Naive thymus-derived CD4-positive, alpha-beta T cell (primary cell): Measurements from ENCODE around the gene ADNP2. TPM values are rescaled to one million over a fixed set of nuclear protein-coding genes. Genes with fewer than 3 reads are reported as not detected.

Experiments
- ATAC-seq: fragments of 150-1000 bp; cut with Tn5 transposase; 2 replicates; pipeline ENCODE4 v1.10.0; 2021; ENCODE audit warnings: mild to moderate bottlenecking, moderate library complexity
- CTCF ChIA-PET: fragments of 350-600 bp; sonication (Branson Sonifier 250); formaldehyde crosslinking; loops from one replicate; lab custom pipeline; 2021; ENCODE audit warnings: antibody characterized with exemption; lab: Charles Lee
- POLR2A ChIA-PET: fragments of 350-600 bp; sonication (Branson Sonifier 250); formaldehyde crosslinking; loops from one replicate; lab custom pipeline; 2021; ENCODE audit warnings: antibody characterized with exemption, inconsistent platforms; lab: Charles Lee
- DNase-seq, 9 donors: peaks; one replicate each; pipeline versions ENCODE4 v3.0.0 to v3.0.0-alpha.2; 2020 to 2022; ENCODE audit warnings: mixed read lengths in 1 of 9
- H3K27ac ChIP-seq: one replicate; pipeline ENCODE4 v1.7.0; 2013; ENCODE audit warnings: mild to moderate bottlenecking, low read depth, low read length, moderate library complexity
- H3K27me3 ChIP-seq, 2 donors: one replicate each; pipeline ENCODE4 v1.7.0; 2013; ENCODE audit warnings: low read length in 2 of 2, mild to moderate bottlenecking in 2 of 2, moderate library complexity in 2 of 2; ENCODE audit not compliant: control insufficient read depth in 2 of 2, insufficient read depth in 2 of 2
- H3K36me3 ChIP-seq, 3 experiments: 1 replicate in 2 of 3; 2 replicates in 1 of 3; pipeline ENCODE4 v1.7.0; 2013; ENCODE audit warnings: low read length in 3 of 3, mild to moderate bottlenecking in 3 of 3, moderate library complexity in 1 of 3; ENCODE audit not compliant: insufficient read depth in 3 of 3, control insufficient read depth in 2 of 3
- H3K4me1 ChIP-seq, 2 donors: one replicate each; pipeline ENCODE4 v1.7.0; 2013; ENCODE audit warnings: low read length in 2 of 2, mild to moderate bottlenecking in 2 of 2, moderate library complexity in 1 of 2; ENCODE audit not compliant: control insufficient read depth in 2 of 2, insufficient read depth in 2 of 2
- H3K4me3 ChIP-seq: 2 replicates; pipeline ENCODE4 v1.7.0; 2013; ENCODE audit warnings: mild to moderate bottlenecking, low read length
- H3K9me3 ChIP-seq, 3 experiments: 1 replicate in 2 of 3; 2 replicates in 1 of 3; pipeline ENCODE4 v1.7.0; 2013; ENCODE audit warnings: low read length in 3 of 3; ENCODE audit not compliant: control insufficient read depth in 2 of 3
- H3K27ac Mint-ChIP-seq, 9 donors: one replicate each; pipeline ENCODE4 v1.8.0; 2020 to 2022; ENCODE audit warnings: mixed read lengths in 9 of 9, mild to moderate bottlenecking in 8 of 9, moderate library complexity in 5 of 9, inconsistent platforms in 2 of 9
- H3K27me3 Mint-ChIP-seq, 5 donors: one replicate each; pipeline ENCODE4 v1.8.0; 2021 to 2022; ENCODE audit warnings: mixed read lengths in 5 of 5, mild to moderate bottlenecking in 1 of 5
- H3K36me3 Mint-ChIP-seq, 5 donors: one replicate each; pipeline ENCODE4 v1.8.0; 2020 to 2022; ENCODE audit warnings: mixed read lengths in 5 of 5, mild to moderate bottlenecking in 3 of 5, inconsistent platforms in 1 of 5
- H3K4me1 Mint-ChIP-seq, 7 donors: one replicate each; pipeline ENCODE4 v1.8.0; 2020 to 2022; ENCODE audit warnings: mixed read lengths in 7 of 7, mild to moderate bottlenecking in 3 of 7, inconsistent platforms in 1 of 7
- H3K4me3 Mint-ChIP-seq, 10 donors: one replicate each; pipeline ENCODE4 v1.8.0; 2020 to 2022; ENCODE audit warnings: mild to moderate bottlenecking in 10 of 10, mixed read lengths in 10 of 10, moderate library complexity in 6 of 10, inconsistent platforms in 2 of 10
- H3K9me3 Mint-ChIP-seq, 11 donors: one replicate each; pipeline ENCODE4 v1.8.0; 2020 to 2022; ENCODE audit warnings: mixed read lengths in 11 of 11, mild to moderate bottlenecking in 4 of 11, inconsistent platforms in 1 of 11, moderate library complexity in 1 of 11
- intact Hi-C, 2 donors: fragments of 100-400 bp; cut with micrococcal nuclease; formaldehyde crosslinking; loops; one replicate each; pipeline ENCODE4 v1.15.1; 2023
- polyA plus RNA-seq, 2 donors: library from polyadenylated mRNA; unstranded; fragments of 300-500 nt; fragmentation: Illumina TruSeq; gene quantifications; one replicate each; pipeline ENCODE4 v1.2.3, GENCODE V29; 2021
- total RNA-seq, 6 experiments: library from RNA in 5 of 6; stranded (reverse) in 5 of 6; gene quantifications; 1 replicate in 5 of 6; 2 replicates in 1 of 6; pipeline ENCODE4 v1.2.3 and lab custom pipeline; 2021 to 2026

ADNP2 gene
- total and polyA plus RNA-seq, 7 experiments from 2014 or later = 10.3 to 41.4 (median 22.1) TPM

- Histone ChIP-seq H3K27me3 (no peaks in the 10 kb centered on the region), H3K9me3 (no peaks in the 10 kb centered on the region), H3K4me1 (peaks cover 7 to 38% of the 10 kb centered on the region in 2 donors), H3K36me3 (no peaks in the 10 kb centered on the region), H3K4me3 (no peak overlapping the region), H3K27ac (no peak overlapping the region)
- CTCF ChIA-PET = no interaction called here
- Mint-ChIP-seq H3K27ac (peak overlapping the region in 6 of 9 donors; percentile 28 to 85 (median 56)), H3K36me3 (no peaks in the 10 kb centered on the region), H3K27me3 (peaks cover 13 to 53% (median 23%) of the 10 kb centered on the region in 5 donors), H3K4me1 (peaks cover 6 to 23% (median 12%) of the 10 kb centered on the region in 7 donors), H3K4me3 (peak overlapping the region in 5 of 10 donors; percentile 8 to 63 (median 25)), H3K9me3 (peaks cover 0 to 3% (median 0%) of the 10 kb centered on the region in 11 donors)
- intact Hi-C loops = no loop called here
- DNase-seq (peak in 5 of 9 donors; percentile 25 to 41 (median 32)), ATAC-seq (peak; percentile 85)
- POLR2A ChIA-PET = interaction anchor here (0.6 kb wide), 1 partner anchor 33 kb away, joined by 3 read pairs; no protein-coding TSS in a partner anchor
Observed at GRCh38 chr18:80175451-80176204, 66.6 kb downstream of the ADNP2 start.

GRCh38 chr18:80176334-80177073, 67.4 kb downstream of the ADNP2 start:
- ChIA-PET CTCF (no interaction called here), POLR2A (no interaction called here)
- Histone ChIP-seq H3K36me3 (no peaks in the 10 kb centered on the region), H3K4me1 (peaks cover 7 to 35% of the 10 kb centered on the region in 2 donors), H3K27ac (no peak overlapping the region), H3K9me3 (no peaks in the 10 kb centered on the region), H3K27me3 (no peaks in the 10 kb centered on the region), H3K4me3 (no peak overlapping the region)
- no peak for ATAC-seq
- Mint-ChIP-seq H3K4me3 (no peak overlapping the region), H3K4me1 (peaks cover 2 to 23% (median 10%) of the 10 kb centered on the region in 7 donors), H3K36me3 (no peaks in the 10 kb centered on the region), H3K9me3 (peaks cover 0 to 3% (median 0%) of the 10 kb centered on the region in 11 donors), H3K27me3 (peaks cover 10 to 45% (median 23%) of the 10 kb centered on the region in 5 donors), H3K27ac (peak overlapping the region in 2 of 9 donors; percentile 0 to 58)
- intact Hi-C loops = no loop called here
- no peak for DNase-seq

- intact Hi-C loops = no loop called here
- Mint-ChIP-seq H3K27me3 (peaks cover 7 to 38% (median 23%) of the 10 kb centered on the region in 5 donors), H3K4me1 (peaks cover 0 to 23% (median 8%) of the 10 kb centered on the region in 7 donors), H3K36me3 (no peaks in the 10 kb centered on the region), H3K4me3 (no peak overlapping the region), H3K9me3 (peaks cover 0 to 3% (median 0%) of the 10 kb centered on the region in 11 donors), H3K27ac (no peak overlapping the region)
- Histone ChIP-seq H3K4me1 (peaks cover 7 to 34% of the 10 kb centered on the region in 2 donors), H3K4me3 (no peak overlapping the region), H3K36me3 (no peaks in the 10 kb centered on the region), H3K9me3 (no peaks in the 10 kb centered on the region), H3K27me3 (no peaks in the 10 kb centered on the region), H3K27ac (no peak overlapping the region)
- POLR2A ChIA-PET = no interaction called here
- CTCF ChIA-PET = no interaction called here
- DNase-seq = no peak
- no peak for ATAC-seq
Observed at GRCh38 chr18:80177128-80177527, 68.1 kb downstream of the ADNP2 start.

- CTCF ChIA-PET = no interaction called here
- no peak overlapping the region for H3K27ac Mint-ChIP-seq
Observed at GRCh38 chr18:80178935-80179818, 70.1 kb downstream of the ADNP2 start.

GRCh38 chr18:80179857-80180558, 70.9 kb downstream of the ADNP2 start:
- Mint-ChIP-seq H3K4me1 (peaks cover 0 to 19% (median 8%) of the 10 kb centered on the region in 7 donors), H3K27ac (no peak overlapping the region), H3K36me3 (no peaks in the 10 kb centered on the region), H3K4me3 (no peak overlapping the region), H3K9me3 (peaks cover 0 to 3% (median 0%) of the 10 kb centered on the region in 11 donors), H3K27me3 (peaks cover 6 to 25% (median 19%) of the 10 kb centered on the region in 5 donors)
- intact Hi-C loops = no loop called here
- Histone ChIP-seq H3K36me3 (no peaks in the 10 kb centered on the region), H3K27me3 (no peaks in the 10 kb centered on the region), H3K27ac (no peak overlapping the region), H3K9me3 (no peaks in the 10 kb centered on the region), H3K4me1 (peaks cover 6 to 12% of the 10 kb centered on the region in 2 donors), H3K4me3 (no peak overlapping the region)
- DNase-seq (no peak), ATAC-seq (no peak)
- CTCF ChIA-PET = no interaction called here
- POLR2A ChIA-PET = no interaction called here

More at GRCh38 chr18:80178935-80179818, 70.1 kb downstream of the ADNP2 start:
- no peaks in the 10 kb centered on the region for H3K36me3 ChIP-seq
- ATAC-seq (no peak), DNase-seq (no peak)
- H3K27ac ChIP-seq = no peak overlapping the region
- no peak overlapping the region for H3K4me3 Mint-ChIP-seq
- peaks cover 7 to 28% (median 22%) of the 10 kb centered on the region in 5 donors for H3K27me3 Mint-ChIP-seq
- POLR2A ChIA-PET = no interaction called here
- H3K36me3 Mint-ChIP-seq = no peaks in the 10 kb centered on the region
- H3K9me3 Mint-ChIP-seq = peaks cover 0 to 3% (median 0%) of the 10 kb centered on the region in 11 donors
- peaks cover 7 to 20% of the 10 kb centered on the region in 2 donors for H3K4me1 ChIP-seq
- no peaks in the 10 kb centered on the region for H3K9me3 ChIP-seq
- no peaks in the 10 kb centered on the region for H3K27me3 ChIP-seq
- H3K4me1 Mint-ChIP-seq = peaks cover 0 to 23% (median 8%) of the 10 kb centered on the region in 7 donors
- intact Hi-C loops = no loop called here
- no peak overlapping the region for H3K4me3 ChIP-seq
